Upper lobe of right lung (tissue), 1 donor: Measurements from ENCODE around the gene NDUFAF8. TPM values are rescaled to one million over a fixed set of nuclear protein-coding genes. Genes with fewer than 3 reads are reported as not detected.
A peak's percentile ranks its signal among the peaks of the same experiment; 100 is the strongest.

Experiments used
- ATAC-seq: fragments of 200-7000 bp; cut with Tn5 transposase; one replicate; pipeline ENCODE4 v1.9.1; 2020; ENCODE audit warnings: mild to moderate bottlenecking, moderate library complexity
- DNase-seq: peaks from one replicate; pipeline ENCODE4 v3.0.0-alpha.2; 2020
- H3K27ac ChIP-seq: fragments of 200-600 bp; one replicate; pipeline ENCODE4 v1.8.0; 2022
- H3K27me3 ChIP-seq: fragments of 200-600 bp; one replicate; pipeline ENCODE4 v1.8.0; 2022; ENCODE audit warnings: mild to moderate bottlenecking
- H3K36me3 ChIP-seq: fragments of 200-600 bp; one replicate; pipeline ENCODE4 v1.8.0; 2022
- H3K4me1 ChIP-seq: fragments of 200-600 bp; one replicate; pipeline ENCODE4 v1.8.0; 2022
- H3K4me3 ChIP-seq: fragments of 200-600 bp; one replicate; pipeline ENCODE4 v1.8.0; 2022; ENCODE audit warnings: mild to moderate bottlenecking
- H3K9me3 ChIP-seq: fragments of 200-600 bp; one replicate; pipeline ENCODE4 v1.8.0; 2022
- intact Hi-C: fragments of 100-400 bp; cut with DNase I; formaldehyde crosslinking; loops from one replicate; pipeline ENCODE4 v1.11.0; 2022
- total RNA-seq: library from RNA; stranded (reverse); fragmentation: NEBNext Ultra II Directional; extraction: Animal tissue kit (Norgen Biotek cat#: 25700); gene quantifications from one replicate; pipeline ENCODE4 v1.2.1, GENCODE V29; 2021
- TF ChIP-seq, protein P1 (sequence below): fragments of 200-600 bp; IDR thresholded peaks from one replicate; pipeline ENCODE4 v1.8.0; 2022; ENCODE audit warnings: antibody characterized with exemption
- donor health status: DM: no; HTN: yes; CAD: no; lungs with severe emphysema.

Gene NDUFAF8
- total RNA-seq, 1 donor from 2014 or later = 32.6 TPM

DNA sequence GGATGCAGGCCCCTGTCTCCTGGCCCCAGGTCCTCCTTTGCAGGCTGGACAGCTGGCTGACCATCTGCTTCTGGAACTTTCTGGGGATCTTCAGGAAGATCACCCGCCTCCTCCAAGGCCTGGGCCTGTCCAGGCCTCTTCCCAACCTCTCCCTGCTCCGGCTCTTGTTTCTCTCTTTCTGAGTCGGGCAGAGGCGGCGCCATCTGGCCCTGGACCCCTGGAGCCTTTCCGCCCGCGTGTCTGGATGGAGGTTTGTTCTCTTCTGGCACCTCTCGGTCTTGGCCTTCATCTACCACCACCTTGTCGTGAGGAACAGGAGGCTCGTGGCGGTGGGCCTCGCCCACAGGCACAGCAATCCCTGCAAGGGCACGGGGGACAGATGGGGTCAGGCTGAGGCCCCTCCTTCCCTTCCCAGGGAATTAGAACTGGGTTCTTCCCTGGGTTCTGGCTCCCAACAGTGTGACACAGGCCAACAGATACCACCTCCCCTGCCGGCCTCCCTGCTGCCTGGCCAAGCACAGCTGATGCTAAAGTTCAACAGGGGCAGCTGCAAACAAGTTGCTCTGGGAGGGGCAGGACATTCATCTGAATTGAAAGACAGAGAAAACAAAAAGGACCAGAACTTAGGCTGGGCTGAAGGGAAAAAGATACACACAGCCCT, 13.3 kb downstream of the NDUFAF8 start:
- Histone ChIP-seq H3K4me1 (peaks cover 14% of the 10 kb centered on the region), H3K4me3 (no peak overlapping the region), H3K27ac (no peak overlapping the region), H3K9me3 (no peaks in the 10 kb centered on the region), H3K36me3 (peaks cover 33% of the 10 kb centered on the region), H3K27me3 (no peaks in the 10 kb centered on the region)
- TF ChIP-seq, protein P1, sequence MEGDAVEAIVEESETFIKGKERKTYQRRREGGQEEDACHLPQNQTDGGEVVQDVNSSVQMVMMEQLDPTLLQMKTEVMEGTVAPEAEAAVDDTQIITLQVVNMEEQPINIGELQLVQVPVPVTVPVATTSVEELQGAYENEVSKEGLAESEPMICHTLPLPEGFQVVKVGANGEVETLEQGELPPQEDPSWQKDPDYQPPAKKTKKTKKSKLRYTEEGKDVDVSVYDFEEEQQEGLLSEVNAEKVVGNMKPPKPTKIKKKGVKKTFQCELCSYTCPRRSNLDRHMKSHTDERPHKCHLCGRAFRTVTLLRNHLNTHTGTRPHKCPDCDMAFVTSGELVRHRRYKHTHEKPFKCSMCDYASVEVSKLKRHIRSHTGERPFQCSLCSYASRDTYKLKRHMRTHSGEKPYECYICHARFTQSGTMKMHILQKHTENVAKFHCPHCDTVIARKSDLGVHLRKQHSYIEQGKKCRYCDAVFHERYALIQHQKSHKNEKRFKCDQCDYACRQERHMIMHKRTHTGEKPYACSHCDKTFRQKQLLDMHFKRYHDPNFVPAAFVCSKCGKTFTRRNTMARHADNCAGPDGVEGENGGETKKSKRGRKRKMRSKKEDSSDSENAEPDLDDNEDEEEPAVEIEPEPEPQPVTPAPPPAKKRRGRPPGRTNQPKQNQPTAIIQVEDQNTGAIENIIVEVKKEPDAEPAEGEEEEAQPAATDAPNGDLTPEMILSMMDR = no peak
- intact Hi-C loops = loop anchor here (10.0 kb wide), 2 partner anchors 232 to 332 kb away; no protein-coding TSS in a partner anchor
- ATAC-seq (no peak), DNase-seq (no peak)

DNA sequence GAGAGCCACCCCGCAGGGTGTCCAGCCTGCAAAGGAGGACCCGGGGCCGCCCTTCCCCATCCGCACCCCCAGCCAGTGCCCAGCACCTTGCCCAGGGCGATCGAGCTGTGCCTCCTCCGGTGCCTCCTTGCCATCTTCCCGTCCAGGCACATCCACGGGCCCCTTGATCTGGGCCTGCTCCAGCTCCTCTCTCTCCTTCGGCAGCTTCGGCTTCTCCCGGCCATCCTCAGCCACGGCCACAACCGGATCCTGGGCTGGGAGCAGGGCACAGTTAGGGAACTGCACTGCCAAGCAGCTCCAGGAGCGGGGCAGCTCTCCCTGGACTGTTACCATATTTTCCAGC, 13.8 kb downstream of the NDUFAF8 start:
- H3K27me3 ChIP-seq = no peaks in the 10 kb centered on the region
- TF ChIP-seq, protein P1 = no peak
- intact Hi-C loops = loop anchor here (10.0 kb wide), 2 partner anchors 232 to 332 kb away; no protein-coding TSS in a partner anchor

DNA sequence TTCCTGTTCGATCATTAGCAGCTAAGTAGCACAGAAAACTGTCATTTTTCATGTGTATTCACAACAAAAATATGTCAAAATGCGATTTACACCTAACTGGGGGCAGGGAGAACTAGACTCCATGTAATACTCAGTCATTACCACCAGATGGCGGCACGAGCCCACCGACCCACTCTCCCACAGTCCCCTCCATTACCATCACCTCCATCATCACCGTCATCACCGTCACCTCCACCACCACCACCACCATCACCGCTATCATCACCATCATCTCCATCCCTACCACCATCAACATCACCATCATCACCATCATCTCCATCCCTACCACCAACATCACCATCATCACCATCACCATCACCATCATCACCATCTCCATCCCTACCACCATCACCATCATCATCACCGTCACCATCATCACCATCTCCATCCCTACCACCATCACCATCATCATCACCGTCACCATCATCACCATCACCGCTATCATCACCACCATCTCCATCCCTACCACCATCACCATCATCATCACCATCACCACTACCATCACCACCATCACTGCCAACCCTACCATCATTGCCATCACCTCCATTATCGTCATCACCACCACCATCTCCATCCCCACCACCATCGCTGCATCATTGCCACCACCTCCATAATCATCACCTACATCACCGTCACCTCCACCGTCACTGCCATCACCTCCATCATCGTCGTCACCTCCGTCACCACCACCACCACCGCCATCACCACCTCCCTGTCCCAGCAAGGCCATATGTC, 14.4 kb downstream of the NDUFAF8 start:
- no peaks in the 10 kb centered on the region for H3K27me3 ChIP-seq
- DNase-seq = no peak
- TF ChIP-seq, protein P1 = peak; percentile 77
- H3K4me1 ChIP-seq = peaks cover 14% of the 10 kb centered on the region
- peak; percentile 62 for ATAC-seq
- H3K27ac ChIP-seq = no peak overlapping the region
- H3K4me3 ChIP-seq = no peak overlapping the region
- H3K9me3 ChIP-seq = no peaks in the 10 kb centered on the region
- H3K36me3 ChIP-seq = peaks cover 44% of the 10 kb centered on the region
- intact Hi-C loops = loop anchor here (10.0 kb wide), 2 partner anchors 231 to 331 kb away; no protein-coding TSS in a partner anchor

More for the DNA sequence above, 13.8 kb downstream of the NDUFAF8 start:
- Histone ChIP-seq H3K4me1 (peaks cover 14% of the 10 kb centered on the region), H3K36me3 (peaks cover 38% of the 10 kb centered on the region), H3K9me3 (no peaks in the 10 kb centered on the region), H3K27ac (no peak overlapping the region), H3K4me3 (no peak overlapping the region)
- DNase-seq = no peak
- ATAC-seq = no peak

DNA sequence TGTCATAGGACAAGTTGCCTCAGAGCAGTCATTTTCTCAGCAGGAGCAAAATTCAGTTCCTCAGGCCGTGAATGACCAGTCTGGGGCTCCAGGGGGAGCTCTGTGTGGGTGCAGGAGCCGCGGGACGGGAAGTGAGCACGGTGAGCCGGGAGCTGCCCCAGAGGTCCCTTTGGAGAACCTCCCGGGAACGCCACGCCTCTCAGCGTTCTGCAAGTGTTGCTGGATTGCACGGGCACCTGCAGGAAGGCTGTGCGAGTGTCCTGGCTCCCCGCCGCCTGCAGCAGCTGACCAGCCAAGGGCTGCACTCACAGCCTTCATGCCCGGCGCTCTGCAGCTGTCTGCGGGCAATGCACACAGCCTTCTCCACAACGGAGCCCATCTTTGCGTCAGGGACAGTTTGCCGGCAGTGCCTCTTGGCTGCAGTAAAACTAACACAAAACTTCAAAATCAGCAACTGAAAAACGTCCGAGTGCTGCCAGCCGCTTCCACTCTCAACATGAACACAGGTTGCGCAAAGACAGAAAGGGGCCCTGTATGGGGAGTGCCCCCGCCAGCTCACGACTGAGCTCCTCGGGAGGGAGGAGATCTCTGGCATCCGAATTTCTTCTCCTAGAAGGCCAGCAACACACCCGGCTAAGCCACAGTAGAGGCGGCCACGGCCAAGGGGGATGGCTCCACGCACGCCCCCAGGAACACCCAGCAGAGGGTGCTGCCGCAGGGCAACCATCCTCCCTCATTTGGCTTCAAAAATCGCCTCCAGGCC, 16.0 kb downstream of the NDUFAF8 start:
- peak; percentile 97 for DNase-seq

DNA sequence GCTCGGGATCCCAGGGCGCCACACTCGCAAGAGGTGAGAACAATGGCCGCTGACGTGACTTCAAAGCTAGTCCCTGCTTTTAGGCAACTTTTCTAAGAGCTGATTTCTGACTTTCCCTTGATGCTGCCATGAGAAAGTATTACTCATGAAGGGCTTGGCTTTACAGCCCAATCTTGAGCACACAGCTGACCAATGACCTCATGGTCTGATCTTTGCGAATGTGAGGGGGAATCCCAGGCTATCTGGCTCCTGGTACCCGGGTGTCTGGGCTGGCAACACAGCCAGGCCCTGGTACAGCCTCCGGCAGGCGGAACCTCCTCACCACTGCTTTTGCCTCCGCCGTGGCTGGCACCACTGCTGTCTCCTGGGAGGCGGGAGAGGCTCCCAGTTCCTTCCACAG, 17.5 kb downstream of the NDUFAF8 start:
- ATAC-seq = no peak
- H3K4me1 ChIP-seq = peaks cover 14% of the 10 kb centered on the region
- no peak overlapping the region for H3K4me3 ChIP-seq
- TF ChIP-seq, protein P1 = no peak
- intact Hi-C loops = loop anchor here (10.0 kb wide), 2 partner anchors 228 to 328 kb away; no protein-coding TSS in a partner anchor
- peaks cover 51% of the 10 kb centered on the region for H3K36me3 ChIP-seq
- H3K9me3 ChIP-seq = no peaks in the 10 kb centered on the region
- no peak for DNase-seq
- no peaks in the 10 kb centered on the region for H3K27me3 ChIP-seq
- H3K27ac ChIP-seq = no peak overlapping the region

More for the DNA sequence above, 16.0 kb downstream of the NDUFAF8 start:
- H3K4me3 ChIP-seq = no peak overlapping the region
- intact Hi-C loops = loop anchor here (10.0 kb wide), 2 partner anchors 230 to 330 kb away; no protein-coding TSS in a partner anchor
- peak; percentile 92 for ATAC-seq
- H3K27ac ChIP-seq = peak overlapping the region; percentile 55
- H3K36me3 ChIP-seq = peaks cover 52% of the 10 kb centered on the region
- TF ChIP-seq, protein P1 = peak; percentile 65
- H3K4me1 ChIP-seq = peaks cover 14% of the 10 kb centered on the region
- no peaks in the 10 kb centered on the region for H3K27me3 ChIP-seq
- no peaks in the 10 kb centered on the region for H3K9me3 ChIP-seq
